Gastroesophageal sphincter (tissue), 4 donors: ENCODE measurements around the gene PPP1R7. TPM values are rescaled to one million over a fixed set of nuclear protein-coding genes. Genes with fewer than 3 reads are reported as not detected.

Experiments
- ATAC-seq: fragments of 150-250 bp; one replicate; pipeline ENCODE4 v1.9.1; 2016; ENCODE audit warnings: mild to moderate bottlenecking, moderate library complexity
- H3K27ac ChIP-seq, 4 donors: fragments of 200-600 bp; sonication (generic) in 3 of 4; 1 replicate in 3 of 4; 2 replicates in 1 of 4; pipeline ENCODE4 v1.5.1; 2016 to 2019
- H3K27me3 ChIP-seq: fragments of 200-600 bp; sonication (generic); one replicate; pipeline ENCODE4 v1.5.1; 2019
- H3K36me3 ChIP-seq, 2 donors: fragments of 200-600 bp; sonication (generic); one replicate each; pipeline ENCODE4 v1.5.1; 2019; ENCODE audit warnings: control low read depth in 1 of 2
- H3K4me1 ChIP-seq, 3 donors: fragments of 200-600 bp; sonication (generic); 1 replicate in 2 of 3; 2 replicates in 1 of 3; pipeline ENCODE4 v1.5.1; 2016 to 2019; ENCODE audit warnings: control low read depth in 2 of 3
- H3K4me3 ChIP-seq, 2 donors: fragments of 200-600 bp; sonication (generic); one replicate each; pipeline ENCODE4 v1.5.1; 2019; ENCODE audit warnings: mild to moderate bottlenecking in 1 of 2, moderate library complexity in 1 of 2
- H3K9me3 ChIP-seq, 3 donors: fragments of 200-600 bp; sonication (generic); one replicate each; pipeline ENCODE4 v1.5.1; 2017 to 2019; ENCODE audit warnings: control low read depth in 2 of 3
- CTCF ChIP-seq, 4 experiments: fragments of 200-600 bp in 2 of 4; fragments of 450-650 bp in 2 of 4; sonication (generic) in 1 of 4; IDR thresholded peaks; one replicate each; pipeline ENCODE4 v1.5.1; 2017 to 2019; ENCODE audit warnings: antibody characterized with exemption in 4 of 4, mild to moderate bottlenecking in 2 of 4, moderate library complexity in 2 of 4
- EP300 ChIP-seq: sonication (generic); formaldehyde crosslinking; IDR thresholded peaks from one replicate; pipeline ENCODE4 v1.6.1; 2017; ENCODE audit warnings: antibody characterized with exemption, mild to moderate bottlenecking
- POLR2A ChIP-seq, 2 donors: fragments of 450-650 bp; IDR thresholded peaks; one replicate each; pipeline ENCODE4 v1.6.1; 2017; ENCODE audit warnings: antibody characterized with exemption in 2 of 2, mild to moderate bottlenecking in 2 of 2, moderate library complexity in 1 of 2
- POLR2AphosphoS5 ChIP-seq: sonication (generic); formaldehyde crosslinking; IDR thresholded peaks from one replicate; pipeline ENCODE4 v1.6.1; 2017; ENCODE audit warnings: antibody characterized with exemption
- WGBS, 2 donors: methylation state at CpG; one replicate each; pipeline ENCODE4 v1.1.5; 2018; ENCODE audit warnings: low coverage in 1 of 2; 5-methylcytosine and 5-hydroxymethylcytosine counted together
- total RNA-seq, 4 donors: library from RNA; depleted of rRNA; stranded (reverse); fragments of >200 nt; gene quantifications; one replicate each; pipeline ENCODE4 v1.1.0, GENCODE V29; 2016

The PPP1R7 gene
- total RNA-seq, 4 donors from 2014 or later, result 62.3 to 90.7 (median 73.3) TPM

DNA sequence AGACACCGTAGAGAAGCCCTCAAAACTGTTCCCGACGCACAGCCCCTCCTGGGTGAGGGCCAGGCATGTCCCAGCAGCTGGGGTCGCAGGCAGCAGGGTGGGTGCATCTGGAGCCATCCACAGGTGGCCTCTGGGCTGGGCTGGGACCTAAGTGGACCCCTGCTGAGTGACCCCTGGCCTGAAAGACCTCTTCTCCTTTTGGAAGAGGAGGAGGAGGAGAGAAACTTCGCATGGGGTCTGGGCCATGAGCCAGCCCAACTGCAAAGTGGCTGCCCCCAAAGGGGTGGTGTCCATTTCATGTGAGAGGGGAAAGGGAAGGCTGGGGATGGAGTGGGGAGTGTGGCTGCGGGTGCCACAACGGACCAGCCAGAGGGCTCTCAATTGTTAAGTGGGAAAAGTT lies 63.3 kb downstream of the PPP1R7 start:
- no peaks in the 10 kb centered on the region for H3K36me3 ChIP-seq
- no peak overlapping the region for H3K4me3 ChIP-seq
- WGBS, 2 donors, result 65 to 86% methylated on average over 1 to 4 of the region's 7 CpGs
- peaks cover 0 to 10% (median 1%) of the 10 kb centered on the region in 3 donors for H3K4me1 ChIP-seq
- H3K27ac ChIP-seq, result no peak overlapping the region
- no peaks in the 10 kb centered on the region for H3K9me3 ChIP-seq
- no peaks in the 10 kb centered on the region for H3K27me3 ChIP-seq
- ATAC-seq, result no peak
- TF ChIP-seq CTCF (IDR thresholded peaks at IDR 0.05) (no peak), POLR2AphosphoS5 (no peak), POLR2A (IDR thresholded peaks at IDR 0.05) (no peak), EP300 (no peak)

GRCh38 chr2:241214209-241214608 lies 63.9 kb downstream of the PPP1R7 start:
- Histone ChIP-seq H3K4me1 (peaks cover 0 to 16% (median 7%) of the 10 kb centered on the region in 3 donors), H3K9me3 (no peaks in the 10 kb centered on the region), H3K4me3 (no peak overlapping the region), H3K36me3 (no peaks in the 10 kb centered on the region), H3K27ac (no peak overlapping the region), H3K27me3 (no peaks in the 10 kb centered on the region)
- no peak for TF ChIP-seq POLR2A (IDR thresholded peaks at IDR 0.05)
- no peak for TF ChIP-seq EP300
- TF ChIP-seq POLR2AphosphoS5, result no peak
- no peak for TF ChIP-seq CTCF (IDR thresholded peaks at IDR 0.05)
- no peak for ATAC-seq
- WGBS, 2 donors, result 10% methylated on average over 2 of the region's 10 CpGs; no CpG with 5 or more reads in 1 of the 2 donors

- Histone ChIP-seq H3K9me3 (no peaks in the 10 kb centered on the region), H3K4me3 (no peak overlapping the region), H3K4me1 (peaks cover 0 to 19% (median 7%) of the 10 kb centered on the region in 3 donors), H3K27ac (no peak overlapping the region), H3K27me3 (no peaks in the 10 kb centered on the region), H3K36me3 (no peaks in the 10 kb centered on the region)
- TF ChIP-seq EP300, result no peak
- no peak for TF ChIP-seq POLR2A (IDR thresholded peaks at IDR 0.05)
- TF ChIP-seq POLR2AphosphoS5, result no peak
- no peak for TF ChIP-seq CTCF (IDR thresholded peaks at IDR 0.05)
- no peak for ATAC-seq
- WGBS, 2 donors, result no CpG with 5 or more reads among the region's 12 CpGs
Measured at GRCh38 chr2:241214766-241215165, 64.5 kb downstream of the PPP1R7 start.

GRCh38 chr2:241215421-241215820 lies 65.2 kb downstream of the PPP1R7 start:
- no peaks in the 10 kb centered on the region for H3K27me3 ChIP-seq
- no peak overlapping the region for H3K27ac ChIP-seq
- 59% methylated on average over 5 of the region's 9 CpGs; no CpG with 5 or more reads in 1 of the 2 donors for WGBS, 2 donors
- H3K9me3 ChIP-seq, result no peaks in the 10 kb centered on the region
- TF ChIP-seq POLR2A (IDR thresholded peaks at IDR 0.05) (no peak), POLR2AphosphoS5 (no peak), CTCF (IDR thresholded peaks at IDR 0.05) (no peak), EP300 (no peak)
- no peak for ATAC-seq
- H3K4me3 ChIP-seq, result no peak overlapping the region
- H3K36me3 ChIP-seq, result no peaks in the 10 kb centered on the region
- peaks cover 0 to 19% (median 7%) of the 10 kb centered on the region in 3 donors for H3K4me1 ChIP-seq

- H3K27me3 ChIP-seq, result no peaks in the 10 kb centered on the region
- no peaks in the 10 kb centered on the region for H3K36me3 ChIP-seq
- ATAC-seq, result no peak
- 66 to 100% methylated on average over 1 to 4 of the region's 14 CpGs for WGBS, 2 donors
- no peak overlapping the region for H3K4me3 ChIP-seq
- no peak overlapping the region for H3K27ac ChIP-seq
- peaks cover 0 to 19% (median 7%) of the 10 kb centered on the region in 3 donors for H3K4me1 ChIP-seq
- H3K9me3 ChIP-seq, result no peaks in the 10 kb centered on the region
- TF ChIP-seq EP300 (no peak), CTCF (IDR thresholded peaks at IDR 0.05) (no peak), POLR2A (IDR thresholded peaks at IDR 0.05) (no peak), POLR2AphosphoS5 (no peak)
Measured at GRCh38 chr2:241216211-241216761, 66.0 kb downstream of the PPP1R7 start.
